ENCODE results near the gene AUTS2. TPM values are rescaled to one million over a fixed set of nuclear protein-coding genes. Genes with fewer than 3 reads are reported as not detected.

Gene AUTS2
- total and polyA plus RNA-seq, 9 of the 15 experiments (the other 6 are each of a cell fraction or from before 2014, with no cell fraction given) = 0.58 TPM; not detected in 8

DNA sequence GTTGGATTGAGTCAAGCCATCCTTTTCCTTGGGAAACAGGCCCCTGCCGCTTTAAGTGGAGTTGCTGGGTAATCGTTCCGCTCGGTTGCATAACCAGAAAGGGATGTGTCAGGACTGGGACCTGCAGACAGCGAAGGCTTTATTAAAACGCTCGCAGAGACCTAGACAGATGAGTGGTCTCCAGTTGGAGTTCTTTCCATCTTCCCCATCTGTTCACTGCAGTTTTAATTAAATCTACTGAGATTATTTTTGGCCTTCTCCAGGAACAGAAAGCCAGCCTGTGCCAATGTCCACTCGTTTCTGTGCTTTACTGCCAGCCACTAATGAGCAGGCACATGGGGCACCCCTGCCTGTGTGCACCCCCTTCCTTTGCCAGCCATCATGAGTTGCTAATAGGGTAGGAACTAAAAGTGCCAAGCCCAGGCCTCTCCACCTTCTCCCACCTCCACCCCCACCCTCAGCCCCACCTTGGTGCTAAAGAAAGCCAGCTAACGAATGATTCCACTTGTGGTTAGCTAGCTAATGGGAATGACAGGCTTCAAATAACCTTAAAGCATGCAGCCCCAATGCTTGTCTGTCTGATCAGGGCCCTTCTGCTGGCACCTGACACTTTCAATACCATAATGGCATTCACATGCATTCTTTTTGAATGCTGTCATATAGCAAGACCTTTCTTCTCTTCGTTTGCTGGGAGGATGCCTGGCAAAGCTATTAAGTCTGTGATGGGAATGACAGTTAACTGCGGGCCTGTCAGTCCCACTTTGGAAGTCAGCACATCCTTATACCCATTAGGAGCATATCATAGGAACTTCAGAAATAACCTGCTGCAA lies 976.9 kb downstream of the AUTS2 start:
- ATAC-seq = no peak
- intact Hi-C loops (cut with micrococcal nuclease) = no loop called here
- Histone ChIP-seq H3K9me3 (replicated peaks; ENCODE audit: control insufficient read depth, insufficient read depth, low read depth, low read length) (no peaks in the 10 kb centered on the region), H3K4me3 (no peak overlapping the region), H3K9me1 (ENCODE audit: control insufficient read depth, insufficient read depth, low read length) (no peaks in the 10 kb centered on the region), H3K27ac (ENCODE audit: extremely low read depth, low read depth, low read length) (no peak overlapping the region), H3K79me2 (ENCODE audit: control insufficient read depth, insufficient read depth, low read length) (no peaks in the 10 kb centered on the region), H3K4me2 (ENCODE audit: insufficient read depth, low read length) (no peak overlapping the region), H3K4me1 (replicated peaks in 1 of 2; ENCODE audit: control insufficient read depth in 2 of 2, insufficient read depth in 2 of 2, low read length in 2 of 2) (peaks cover 0 to 7% of the 10 kb centered on the region in 2 experiments; a peak in 2 of 5 replicates), H4K20me1 (replicated peaks; ENCODE audit: control insufficient read depth, insufficient read depth, low read length) (no peaks in the 10 kb centered on the region), H3K27me3 (ENCODE audit: control insufficient read depth in 2 of 2, insufficient read depth in 2 of 2, low read length in 2 of 2) (peaks cover 0 to 5% of the 10 kb centered on the region in 2 experiments; a peak in 2 of 5 replicates), H3K36me3 (ENCODE audit: control insufficient read depth, insufficient read depth, low read length) (no peaks in the 10 kb centered on the region), H3K9ac (ENCODE audit: insufficient read depth in 1 of 2, low read depth in 2 of 2, low read length in 2 of 2) (no peak overlapping the region), H2AFZ (ENCODE audit: low read depth, low read length) (no peak overlapping the region)
- no TSS peak for BruUV-seq (replicated peaks)
- CTCF ChIA-PET (ENCODE audit: low intra/inter-chr PET ratio) = no interaction called here
- WGBS (ENCODE audit: insufficient coverage, low coverage, missing lambda C conversion rate) = 3% methylated on average over 11 of the region's 11 CpGs
- DNase-seq (ENCODE audit: extremely low read depth in 1 of 4, low spot score in 3 of 4) = no peak
- in situ Hi-C loops (cut with MboI) = no loop called here
- POLR2A ChIA-PET = no interaction called here
- FAIRE-seq = no peak
- TF ChIP-seq NCOA6 (IDR thresholded peaks at IDR 0.05) (no peak), FOXP4 (CRISPR knock-in tag; IDR thresholded peaks at IDR 0.05; ENCODE audit: borderline replicate concordance) (no peak), ZNF668 (CRISPR knock-in tag; IDR thresholded peaks at IDR 0.05) (no peak), ATF6 (CRISPR knock-in tag; IDR thresholded peaks at IDR 0.05) (no peak), USF1 (CRISPR knock-in tag; IDR thresholded peaks at IDR 0.05) (no peak), NEUROD1 (IDR thresholded peaks at IDR 0.05; ENCODE audit: borderline replicate concordance, low read depth, low read length, partially characterized antibody) (no peak), NCOA4 (IDR thresholded peaks at IDR 0.05; ENCODE audit: partially characterized antibody) (no peak), SRSF3 (IDR thresholded peaks at IDR 0.05; ENCODE audit: insufficient read depth, low read length) (no peak), ETV6 (IDR thresholded peaks at IDR 0.05; ENCODE audit: borderline replicate concordance in 1 of 2, low read depth in 2 of 2, low read length in 1 of 2) (no peak), ETV6 (CRISPR knock-in tag; IDR thresholded peaks at IDR 0.05; ENCODE audit: borderline replicate concordance) (no peak), LCOR (CRISPR knock-in tag; IDR thresholded peaks at IDR 0.05) (no peak), ETV5 (CRISPR knock-in tag; IDR thresholded peaks at IDR 0.05; ENCODE audit: low read depth) (no peak), CAMTA2 (CRISPR knock-in tag; conservative IDR thresholded peaks at IDR 0.05) (no peak), ZNF12 (CRISPR knock-in tag; IDR thresholded peaks at IDR 0.05) (no peak), ZNF445 (CRISPR knock-in tag; IDR thresholded peaks at IDR 0.05; ENCODE audit: low read depth) (no peak)
- TF ChIP-seq, protein P1, sequence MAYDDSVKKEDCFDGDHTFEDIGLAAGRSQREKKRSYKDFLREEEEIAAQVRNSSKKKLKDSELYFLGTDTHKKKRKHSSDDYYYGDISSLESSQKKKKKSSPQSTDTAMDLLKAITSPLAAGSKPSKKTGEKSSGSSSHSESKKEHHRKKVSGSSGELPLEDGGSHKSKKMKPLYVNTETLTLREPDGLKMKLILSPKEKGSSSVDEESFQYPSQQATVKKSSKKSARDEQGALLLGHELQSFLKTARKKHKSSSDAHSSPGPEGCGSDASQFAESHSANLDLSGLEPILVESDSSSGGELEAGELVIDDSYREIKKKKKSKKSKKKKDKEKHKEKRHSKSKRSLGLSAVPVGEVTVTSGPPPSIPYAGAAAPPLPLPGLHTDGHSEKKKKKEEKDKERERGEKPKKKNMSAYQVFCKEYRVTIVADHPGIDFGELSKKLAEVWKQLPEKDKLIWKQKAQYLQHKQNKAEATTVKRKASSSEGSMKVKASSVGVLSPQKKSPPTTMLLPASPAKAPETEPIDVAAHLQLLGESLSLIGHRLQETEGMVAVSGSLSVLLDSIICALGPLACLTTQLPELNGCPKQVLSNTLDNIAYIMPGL (CRISPR knock-in tag; IDR thresholded peaks at IDR 0.05) = no peak
